WTC11 (cell line): Measurements from ENCODE around the gene PCNX4.

Source experiments
- ATF3 ChIP-seq: sonication (generic); formaldehyde crosslinking; conservative IDR thresholded peaks from 2 replicates; pipeline ENCODE4 v1.8.1; 2022; ENCODE audit warnings: mild to moderate bottlenecking, missing genetic modification reagents
- CTCF ChIP-seq: fragments of 200-600 bp; IDR thresholded peaks from 2 replicates; pipeline ENCODE4 v1.8.0; 2022; ENCODE audit warnings: antibody characterized with exemption
- E2F4 ChIP-seq: sonication (generic); formaldehyde crosslinking; IDR thresholded peaks from 2 replicates; pipeline ENCODE4 v1.8.1; 2022; ENCODE audit warnings: low read depth, mild to moderate bottlenecking, moderate library complexity, missing genetic modification reagents, borderline replicate concordance
- E2F5 ChIP-seq: sonication (generic); formaldehyde crosslinking; IDR thresholded peaks from 2 replicates; pipeline ENCODE4 v1.8.1; 2022; ENCODE audit warnings: mild to moderate bottlenecking, moderate library complexity, missing genetic modification reagents
- NR2C2 ChIP-seq: sonication (generic); formaldehyde crosslinking; IDR thresholded peaks from 2 replicates; pipeline ENCODE4 v1.8.0; 2022; ENCODE audit warnings: mild to moderate bottlenecking, missing genetic modification reagents
- ZNF138 ChIP-seq: sonication (generic); formaldehyde crosslinking; conservative IDR thresholded peaks from 2 replicates; pipeline ENCODE4 v1.8.1; 2022; ENCODE audit warnings: mild to moderate bottlenecking, moderate library complexity, missing genetic modification reagents
- ZNF425 ChIP-seq: fragments of 250-450 bp; sonication (Bioruptor Pico); conservative IDR thresholded peaks from 2 replicates; pipeline ENCODE4 v1.9.0; 2021; ENCODE audit warnings: mild to moderate bottlenecking

- TF ChIP-seq CTCF = no peak
- no peak for TF ChIP-seq ZNF138 (CRISPR knock-in tag)
- no peak for TF ChIP-seq ATF3
- no peak for TF ChIP-seq ZNF425
- TF ChIP-seq E2F4 (CRISPR knock-in tag) = no peak
- no peak for TF ChIP-seq NR2C2 (CRISPR knock-in tag)
- no peak for TF ChIP-seq E2F5 (CRISPR knock-in tag)
Measured at GRCh38 chr14:60171690-60172089, 80.0 kb downstream of the PCNX4 start.
